B cell (primary cell): Measurements from ENCODE around the gene JAK2. TPM values are rescaled to one million over a fixed set of nuclear protein-coding genes. Genes with fewer than 3 reads are reported as not detected.

Experiments
- ATAC-seq: fragments of 200-7000 bp; cut with Tn5 transposase; one replicate; pipeline ENCODE4 v1.10.0; 2021; ENCODE audit warnings: low read depth, mild to moderate bottlenecking, moderate number of reproducible peaks, moderate library complexity
- CTCF ChIA-PET: fragments of 350-600 bp; sonication (Branson Sonifier 250); formaldehyde crosslinking; loops from one replicate; lab custom pipeline; 2021; ENCODE audit warnings: antibody characterized with exemption, inconsistent platforms; lab: Charles Lee
- POLR2A ChIA-PET: fragments of 350-600 bp; sonication (Branson Sonifier 250); formaldehyde crosslinking; loops from one replicate; lab custom pipeline; 2021; ENCODE audit warnings: antibody characterized with exemption; lab: Charles Lee
- DNase-seq: peaks from one replicate; pipeline ENCODE4 v3.0.0; 2013
- H2AFZ ChIP-seq: 2 replicates; pipeline ENCODE4 v1.6.1; 2012; ENCODE audit warnings: mild to moderate bottlenecking, low read depth, low read length; ENCODE audit not compliant: insufficient read depth, poor library complexity, severe bottlenecking
- H3K27ac ChIP-seq, 2 donors: 1 replicate in 1 of 2; 2 replicates in 1 of 2; pipeline ENCODE4 v1.5.1; 2012 to 2013; ENCODE audit warnings: low read length in 2 of 2, mild to moderate bottlenecking in 2 of 2, moderate library complexity in 1 of 2
- H3K27me3 ChIP-seq, 4 experiments: fragments of 200-600 bp in 1 of 4; sonication (generic) in 1 of 4; replicated peaks in 1 of 4; 1 replicate in 2 of 4; 2 replicates in 2 of 4; pipeline versions ENCODE4 v1.6.1 to v1.7.0; 2013 to 2016; ENCODE audit warnings: low read length in 3 of 4, mild to moderate bottlenecking in 2 of 4, mixed read lengths in 1 of 4, moderate library complexity in 1 of 4; ENCODE audit not compliant: insufficient read depth in 4 of 4, control insufficient read depth in 3 of 4; ENCODE audit errors: control extremely low read depth in 1 of 4
- H3K36me3 ChIP-seq, 2 experiments: replicated peaks in 1 of 2; 1 replicate in 1 of 2; 2 replicates in 1 of 2; pipeline versions ENCODE4 v1.6.1 to v1.7.1; 2013; ENCODE audit warnings: low read length in 1 of 2; ENCODE audit not compliant: insufficient read depth in 2 of 2, control insufficient read depth in 1 of 2; ENCODE audit errors: control extremely low read depth in 1 of 2, extremely low read depth in 1 of 2
- H3K4me1 ChIP-seq, 2 donors: fragments of 200-600 bp in 1 of 2; sonication (generic) in 1 of 2; 1 replicate in 1 of 2; 2 replicates in 1 of 2; pipeline versions ENCODE4 v1.5.1 to v1.6.1; 2013 to 2017; ENCODE audit warnings: low read length in 2 of 2; ENCODE audit not compliant: control insufficient read depth in 2 of 2, insufficient read depth in 2 of 2
- H3K4me2 ChIP-seq: replicated peaks from 2 replicates; pipeline ENCODE3; 2012; ENCODE audit warnings: mild to moderate bottlenecking, low read depth, low read length; ENCODE audit not compliant: poor library complexity, severe bottlenecking
- H3K4me3 ChIP-seq, 5 experiments: fragments of 200-600 bp in 1 of 5; sonication (generic) in 1 of 5; 1 replicate in 3 of 5; 2 replicates in 2 of 5; pipeline versions ENCODE4 v1.5.1 to v1.7.0; 2011 to 2016; ENCODE audit warnings: low read length in 4 of 5, mild to moderate bottlenecking in 4 of 5, low read depth in 2 of 5, control low read depth in 1 of 5, moderate library complexity in 1 of 5; ENCODE audit not compliant: insufficient read depth in 1 of 5; ENCODE audit errors: control extremely low read depth in 1 of 5, extremely low read depth in 1 of 5
- H3K79me2 ChIP-seq: fragments of 200-600 bp; sonication (generic); one replicate; pipeline ENCODE4 v1.6.0; 2016; ENCODE audit warnings: low read length; ENCODE audit not compliant: control insufficient read depth, insufficient read depth
- H3K9ac ChIP-seq: fragments of 200-600 bp; sonication (generic); 2 replicates; pipeline ENCODE4 v1.6.1; 2017; ENCODE audit warnings: mild to moderate bottlenecking, low read length, moderate library complexity
- H3K9me3 ChIP-seq, 3 donors: one replicate each; pipeline versions ENCODE4 v1.6.1 to v1.7.1; 2013; ENCODE audit warnings: low read length in 2 of 3; ENCODE audit not compliant: control insufficient read depth in 2 of 3, insufficient read depth in 1 of 3; ENCODE audit errors: control extremely low read depth in 1 of 3
- H4K20me1 ChIP-seq: 2 replicates; pipeline ENCODE4 v1.6.0; 2012; ENCODE audit warnings: mild to moderate bottlenecking, low read length; ENCODE audit not compliant: insufficient read depth, control insufficient read depth, poor library complexity, severe bottlenecking
- H3K27ac Mint-ChIP-seq: one replicate; pipeline ENCODE4 v1.8.0; 2021; ENCODE audit warnings: mixed read lengths
- H3K27me3 Mint-ChIP-seq: one replicate; pipeline ENCODE4 v1.8.0; 2021; ENCODE audit warnings: mixed read lengths
- H3K4me1 Mint-ChIP-seq: one replicate; pipeline ENCODE4 v1.8.0; 2021; ENCODE audit warnings: mixed read lengths
- H3K4me3 Mint-ChIP-seq: one replicate; pipeline ENCODE4 v1.8.0; 2021; ENCODE audit warnings: mixed read lengths
- H3K9me3 Mint-ChIP-seq: one replicate; pipeline ENCODE4 v1.8.0; 2022; ENCODE audit warnings: mixed read lengths; ENCODE audit not compliant: insufficient read depth
- CTCF ChIP-seq: fragments of 200-600 bp; IDR thresholded peaks from one replicate; pipeline ENCODE4 v1.8.0; 2022; ENCODE audit warnings: antibody characterized with exemption, mild to moderate bottlenecking
- EZH2 ChIP-seq: IDR thresholded peaks from 2 replicates; pipeline ENCODE4 v1.6.1; 2012; ENCODE audit warnings: borderline replicate concordance, low read depth, mild to moderate bottlenecking, moderate library complexity, low read length; ENCODE audit not compliant: insufficient read depth, poor library complexity, severe bottlenecking
- WGBS: methylation state at CpG from one replicate; pipeline ENCODE4 v1.1.5; 2013; ENCODE audit warnings: missing lambda C conversion rate; ENCODE audit not compliant: insufficient coverage; 5-methylcytosine and 5-hydroxymethylcytosine counted together
- intact Hi-C: fragments of 100-400 bp; cut with micrococcal nuclease; formaldehyde crosslinking; loops from one replicate; pipeline ENCODE4 v1.10.0; 2022
- polyA plus RNA-seq: library from polyadenylated mRNA; depleted of rRNA; stranded (reverse); fragments of >200 nt; gene quantifications from 2 replicates; pipeline ENCODE4 v1.2.3, GENCODE V29; 2012
- total RNA-seq, 2 donors: library from RNA; stranded (reverse); fragments of 120-200 nt in 1 of 2; gene quantifications; 1 replicate in 1 of 2; 2 replicates in 1 of 2; pipeline versions ENCODE4 v1.2.3 to v1.2.4, GENCODE V29; 2013 to 2022

The JAK2 gene
- total and polyA plus RNA-seq, 2 donors (not counting 1 experiment from before 2014, with no cell fraction given): 8.0 to 24.6 TPM

GRCh38 chr9:5043381-5043780 lies 58.3 kb downstream of the JAK2 start:
- no peaks in the 10 kb centered on the region for H3K27me3 Mint-ChIP-seq
- H3K36me3 ChIP-seq: peaks cover 4 to 29% of the 10 kb centered on the region in 2 experiments
- no peak overlapping the region for H3K4me3 Mint-ChIP-seq
- no peaks in the 10 kb centered on the region for H4K20me1 ChIP-seq
- peaks cover 0 to 24% (median 0%) of the 10 kb centered on the region in 3 donors for H3K9me3 ChIP-seq
- DNase-seq (no peak), ATAC-seq (no peak)
- intact Hi-C loops: no loop called here
- H3K4me2 ChIP-seq: peak overlapping the region; percentile 44
- H3K9me3 Mint-ChIP-seq: peaks cover 4% of the 10 kb centered on the region
- POLR2A ChIA-PET: no interaction called here
- peak overlapping the region; percentile 16 for H3K27ac Mint-ChIP-seq
- H3K27ac ChIP-seq: no peak overlapping the region
- CTCF ChIA-PET: no interaction called here
- H3K79me2 ChIP-seq: no peaks in the 10 kb centered on the region
- TF ChIP-seq EZH2: no peak
- no peak for TF ChIP-seq CTCF
- no CpG with 5 or more reads among the region's 3 CpGs for WGBS
- no peaks in the 10 kb centered on the region for H3K27me3 ChIP-seq
- no peak overlapping the region for H3K9ac ChIP-seq
- peak overlapping the region; percentile 12 for H2AFZ ChIP-seq
- peaks cover 5% of the 10 kb centered on the region for H3K4me1 Mint-ChIP-seq
- H3K4me1 ChIP-seq: no peaks in the 10 kb centered on the region
- H3K4me3 ChIP-seq: peak overlapping the region in 1 of 5 experiments; percentile 43

GRCh38 chr9:5044160-5044559 lies 59.1 kb downstream of the JAK2 start:
- POLR2A ChIA-PET: no interaction called here
- Histone ChIP-seq H3K9me3 (peaks cover 0 to 24% (median 0%) of the 10 kb centered on the region in 3 donors), H2AFZ (no peak overlapping the region), H3K27ac (no peak overlapping the region), H3K27me3 (no peaks in the 10 kb centered on the region), H3K4me2 (no peak overlapping the region), H3K4me3 (no peak overlapping the region), H3K36me3 (peaks cover 3 to 29% of the 10 kb centered on the region in 2 experiments), H4K20me1 (no peaks in the 10 kb centered on the region), H3K4me1 (no peaks in the 10 kb centered on the region), H3K9ac (no peak overlapping the region), H3K79me2 (no peaks in the 10 kb centered on the region)
- H3K27me3 Mint-ChIP-seq: no peaks in the 10 kb centered on the region
- H3K27ac Mint-ChIP-seq: no peak overlapping the region
- no peak for ATAC-seq
- H3K4me1 Mint-ChIP-seq: peaks cover 5% of the 10 kb centered on the region
- intact Hi-C loops: no loop called here
- H3K9me3 Mint-ChIP-seq: no peaks in the 10 kb centered on the region
- no peak for DNase-seq
- H3K4me3 Mint-ChIP-seq: no peak overlapping the region
- TF ChIP-seq EZH2 (no peak), CTCF (no peak)
- WGBS: 100% methylated on average over 1 of the region's 4 CpGs
- CTCF ChIA-PET: no interaction called here
